SW480 (cell line): ENCODE data around the gene PLEKHJ1.

ENCODE experiments used
- DNase-seq: peaks from one replicate; pipeline ENCODE4 v3.0.0-alpha.2; 2016; ENCODE audit warnings: low spot score

The PLEKHJ1 gene

GRCh38 chr19:2195914-2196313 lies 40.2 kb downstream of the PLEKHJ1 start:
- DNase-seq = no peak

- DNase-seq = no peak
Measured at GRCh38 chr19:2195361-2195760, 40.8 kb downstream of the PLEKHJ1 start.

- no peak for DNase-seq
Measured at GRCh38 chr19:2194513-2195078, 41.5 kb downstream of the PLEKHJ1 start.

GRCh38 chr19:2193807-2194206 lies 42.3 kb downstream of the PLEKHJ1 start:
- no peak for DNase-seq

GRCh38 chr19:2192862-2193261 lies 43.3 kb downstream of the PLEKHJ1 start:
- no peak for DNase-seq

GRCh38 chr19:2191456-2192310 lies 44.4 kb downstream of the PLEKHJ1 start:
- no peak for DNase-seq

GRCh38 chr19:2190848-2191455 lies 45.2 kb downstream of the PLEKHJ1 start:
- no peak for DNase-seq

- no peak for DNase-seq
Measured at GRCh38 chr19:2189880-2190279, 46.2 kb downstream of the PLEKHJ1 start.

- DNase-seq = no peak
Measured at GRCh38 chr19:2188708-2189385, 47.3 kb downstream of the PLEKHJ1 start.

GRCh38 chr19:2187159-2187558 lies 49.0 kb downstream of the PLEKHJ1 start:
- no peak for DNase-seq

- DNase-seq = no peak
Measured at GRCh38 chr19:2186071-2186846, 49.9 kb downstream of the PLEKHJ1 start.

- no peak for DNase-seq
Measured at GRCh38 chr19:2185734-2186070, 50.4 kb downstream of the PLEKHJ1 start.

GRCh38 chr19:2184422-2184975 lies 51.6 kb downstream of the PLEKHJ1 start:
- DNase-seq = no peak
